K562 (cell line): ENCODE data around the gene FTO. TPM values are rescaled to one million over a fixed set of nuclear protein-coding genes. Genes with fewer than 3 reads are reported as not detected.

Experiments
- ATAC-seq: fragments of 200-7000 bp; cut with Tn5 transposase; 3 replicates; pipeline ENCODE4 v1.9.1; 2020; ENCODE audit warnings: moderate library complexity
- BruUV-seq: library from RNA; stranded (reverse); fragments of 400-500 nt; replicated peaks from 2 replicates; lab custom pipeline; 2021; lab: Mats Ljungman, UMichigan
- CTCF ChIA-PET: fragments of 300-600 bp; formaldehyde crosslinking; extraction: SDS; loops from one replicate; lab custom pipeline; 2021; ENCODE audit warnings: low intra/inter-chr PET ratio; lab: Yijun Ruan, JAX
- POLR2A ChIA-PET: fragments of 300-600, 350-650 bp; sonication (Branson Sonifier 250); formaldehyde crosslinking; extraction: SDS; loops from one replicate; lab custom pipeline; 2021; ENCODE audit warnings: antibody characterized with exemption, inconsistent platforms; lab: Yijun Ruan, JAX
- DNase-seq, 4 experiments: peaks; one replicate each; pipeline versions ENCODE4 v3.0.0 to v3.0.0-alpha.2; 2011 to 2018; ENCODE audit warnings: low spot score in 3 of 4, mixed read lengths in 3 of 4; ENCODE audit errors: extremely low read depth in 1 of 4
- FAIRE-seq: peaks from 2 replicates; lab custom pipeline; 2011; peaks lifted over from hg19 to GRCh38; lab: Jason Lieb, UNC
- H2AFZ ChIP-seq: 2 replicates; pipeline ENCODE4 v1.6.0; 2011; ENCODE audit warnings: low read depth, low read length, control low read depth, inconsistent platforms
- H3K27ac ChIP-seq: fragments of 200-600 bp; 3 replicates; pipeline ENCODE4 v1.8.0; 2011; ENCODE audit warnings: low read depth, mild to moderate bottlenecking, control low read depth, inconsistent platforms, low read length, moderate library complexity, mixed read lengths; ENCODE audit errors: extremely low read depth
- H3K27me3 ChIP-seq, 2 experiments: fragments of 300-600 bp in 1 of 2; 2 replicates in 1 of 2; 3 replicates in 1 of 2; pipeline versions ENCODE4 v1.6.0 to v1.8.0; 2011; ENCODE audit warnings: inconsistent platforms in 2 of 2, low read length in 2 of 2, mild to moderate bottlenecking in 1 of 2, mixed read lengths in 1 of 2, moderate library complexity in 1 of 2; ENCODE audit not compliant: control insufficient read depth in 2 of 2, insufficient read depth in 2 of 2
- H3K36me3 ChIP-seq: fragments of 300-600 bp; 3 replicates; pipeline ENCODE4 v1.8.0; 2011; ENCODE audit warnings: mild to moderate bottlenecking, low read length, inconsistent platforms; ENCODE audit not compliant: control insufficient read depth, insufficient read depth
- H3K4me1 ChIP-seq, 2 experiments: fragments of 200-600 bp in 1 of 2; replicated peaks in 1 of 2; 2 replicates in 1 of 2; 3 replicates in 1 of 2; pipeline versions ENCODE4 v1.5.1 to v1.8.0; 2011; ENCODE audit warnings: inconsistent platforms in 2 of 2, low read length in 2 of 2, mild to moderate bottlenecking in 1 of 2, mixed read lengths in 1 of 2, moderate library complexity in 1 of 2; ENCODE audit not compliant: control insufficient read depth in 2 of 2, insufficient read depth in 2 of 2
- H3K4me2 ChIP-seq: 2 replicates; pipeline ENCODE4 v1.6.1; 2011; ENCODE audit warnings: low read length, control low read depth, inconsistent platforms, mixed read lengths; ENCODE audit not compliant: insufficient read depth
- H3K4me3 ChIP-seq: fragments of 200-600 bp; sonication (generic), shearing (Covaris generic); 2 replicates; pipeline ENCODE4 v1.5.1; 2016; ENCODE audit warnings: control low read depth, inconsistent platforms
- H3K79me2 ChIP-seq: fragments of 200-600 bp; 3 replicates; pipeline ENCODE4 v1.8.0; 2011; ENCODE audit warnings: low read length, inconsistent platforms; ENCODE audit not compliant: control insufficient read depth, insufficient read depth
- H3K9ac ChIP-seq, 2 experiments: 2 replicates each; pipeline versions ENCODE4 v1.6.0 to v1.6.1; 2011; ENCODE audit warnings: low read depth in 2 of 2, low read length in 2 of 2, control low read depth in 1 of 2, inconsistent platforms in 1 of 2, mild to moderate bottlenecking in 1 of 2, mixed read lengths in 1 of 2; ENCODE audit not compliant: insufficient read depth in 1 of 2
- H3K9me1 ChIP-seq: one replicate; pipeline ENCODE4 v1.6.0; 2011; ENCODE audit warnings: inconsistent platforms, mild to moderate bottlenecking, low read length, moderate library complexity; ENCODE audit not compliant: control insufficient read depth, insufficient read depth
- H3K9me3 ChIP-seq: replicated peaks from 2 replicates; pipeline ENCODE4 v1.5.1; 2011; ENCODE audit warnings: low read depth, low read length, inconsistent platforms; ENCODE audit not compliant: control insufficient read depth, insufficient read depth
- H4K20me1 ChIP-seq: replicated peaks from 2 replicates; pipeline ENCODE4 v1.6.1; 2011; ENCODE audit warnings: low read length, inconsistent platforms, mixed read lengths; ENCODE audit not compliant: control insufficient read depth, insufficient read depth
- IFI16 ChIP-seq: fragments of 250-450 bp; sonication (Bioruptor Pico); IDR thresholded peaks from 2 replicates; pipeline ENCODE4 v2.1.2; 2022; ENCODE audit warnings: mild to moderate bottlenecking, inconsistent platforms
- KLF1 ChIP-seq: fragments of 450-650 bp; IDR thresholded peaks from 2 replicates; pipeline ENCODE4 v1.6.1; 2016; ENCODE audit warnings: missing genetic modification characterization, missing compliant biosample characterization
- LARP7 ChIP-seq: fragments of 450-650 bp; IDR thresholded peaks from 2 replicates; pipeline ENCODE4 v1.6.1; 2016
- PHB ChIP-seq: fragments of 250-450 bp; sonication (Bioruptor Pico); IDR thresholded peaks from 2 replicates; pipeline ENCODE4 v1.5.0; 2021
- SMAD1 ChIP-seq: fragments of 150-350 bp; IDR thresholded peaks from 2 replicates; pipeline ENCODE4 v1.6.1; 2014; ENCODE audit warnings: low read length, low read depth; ENCODE audit not compliant: partially characterized antibody
- YY1 ChIP-seq, 3 experiments: IDR thresholded peaks; 2 replicates each; pipeline ENCODE4 v1.6.1; 2011; ENCODE audit warnings: low read length in 2 of 3, mild to moderate bottlenecking in 2 of 3, moderate library complexity in 2 of 3, borderline replicate concordance in 1 of 3, control low read depth in 1 of 3, low read depth in 1 of 3; ENCODE audit not compliant: insufficient read depth in 3 of 3, insufficient replicate concordance in 2 of 3, control insufficient read depth in 1 of 3, insufficient read length in 1 of 3; ENCODE audit errors: extremely low read depth in 1 of 3
- WGBS: fragments of 100-300 bp; shearing (Covaris generic); methylation state at CpG from one replicate; pipeline ENCODE4 v1.1.6; 2016; ENCODE audit warnings: low coverage, mixed read lengths; ENCODE audit not compliant: insufficient coverage; ENCODE audit errors: missing lambda C conversion rate; 5-methylcytosine and 5-hydroxymethylcytosine counted together
- in situ Hi-C: fragments of 300-500 bp; cut with MboI; formaldehyde crosslinking; loops from 4 replicates; pipeline ENCODE4 v1.15.0; 2018; ENCODE audit warnings: inconsistent platforms, mixed read lengths
- intact Hi-C: fragments of 100-400 bp; cut with micrococcal nuclease; formaldehyde crosslinking; loops from 2 replicates; pipeline ENCODE4 v1.14.2; 2022
- polyA plus RNA-seq, 8 experiments: library from polyadenylated mRNA; depleted of rRNA in 4 of 8; stranded (reverse) in 5 of 8; unstranded in 3 of 8; fragments of >200 nt; fragmentation: Nextera tagmentation in 2 of 8; fragmentation: Illumina TruSeq in 1 of 8; extraction: Ambion mirVana in 2 of 8; extraction: Trizol in 1 of 8; gene quantifications; 2 replicates each; pipeline versions ENCODE4 v1.2.1 to v1.2.3, GENCODE V29; 2011 to 2014; ENCODE audit warnings: inconsistent platforms in 1 of 8, missing spikeins in 1 of 8
- total RNA-seq, 7 experiments: library from RNA; depleted of rRNA in 6 of 7; stranded (reverse); fragments of >200 nt in 6 of 7; fragmentation: Illumina TruSeq in 2 of 7; extraction: Trizol in 2 of 7; gene quantifications; 2 replicates each; pipeline versions ENCODE4 v1.2.1 to v1.2.3, GENCODE V29; 2011 to 2021; ENCODE audit warnings: low replicate concordance in 1 of 7
- TF ChIP-seq, protein P1 (sequence below): sonication (generic); formaldehyde crosslinking; IDR thresholded peaks from 2 replicates; pipeline ENCODE4 v1.8.1; 2023; ENCODE audit warnings: missing genetic modification reagents, mild to moderate bottlenecking, borderline replicate concordance

FTO gene
- total and polyA plus RNA-seq, 9 of the 15 experiments (the other 6 are each of a cell fraction or from before 2014, with no cell fraction given), result 11.3 to 27.7 (median 25.5) TPM

DNA sequence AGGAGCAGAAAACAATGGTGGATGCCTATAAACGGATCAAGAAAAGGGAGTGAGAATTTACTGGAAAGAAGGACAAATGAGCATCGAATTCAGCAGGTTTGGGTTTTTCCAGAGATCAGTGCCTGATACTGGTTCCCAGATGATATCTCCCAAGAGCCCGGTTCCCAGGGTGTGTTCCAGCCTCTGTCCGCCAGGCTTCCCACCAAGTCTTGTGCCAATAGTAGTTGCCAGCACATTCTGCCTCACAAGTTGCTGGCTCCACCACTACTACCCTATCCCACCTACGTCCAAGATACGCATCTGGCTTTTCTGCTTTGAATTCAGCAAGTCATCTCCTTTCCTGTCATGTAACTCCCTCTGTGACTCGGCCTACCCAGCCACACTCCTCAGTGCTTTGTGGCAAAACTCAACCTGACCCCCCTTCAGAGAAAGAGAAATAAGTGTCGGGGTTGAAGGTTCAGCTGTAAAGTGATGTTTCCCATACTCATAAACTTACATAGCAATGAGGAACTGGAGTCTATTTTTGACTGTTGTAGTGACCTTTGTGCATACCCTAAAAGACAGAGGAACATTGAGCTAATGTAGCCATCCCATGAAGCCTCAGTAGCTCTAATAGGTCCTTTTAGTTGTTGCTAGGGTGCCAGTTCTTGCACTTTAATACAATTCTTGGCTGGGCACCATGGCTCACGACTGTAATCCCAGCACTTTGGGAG, 305.7 kb downstream of the FTO start:
- 32% methylated on average over 9 of the region's 9 CpGs for WGBS
- H4K20me1 ChIP-seq, result no peaks in the 10 kb centered on the region
- H3K27me3 ChIP-seq, result no peaks in the 10 kb centered on the region
- DNase-seq, result no peak
- ATAC-seq, result no peak
- no TSS peak for BruUV-seq
- FAIRE-seq, result no peak
- intact Hi-C loops (no loop called here), in situ Hi-C loops (no loop called here)
- no peak for TF ChIP-seq KLF1 (tag)
- H3K9me1 ChIP-seq, result no peaks in the 10 kb centered on the region
- no peak overlapping the region for H3K9ac ChIP-seq
- no peaks in the 10 kb centered on the region; the same call in 1 of the 2 replicates for H3K9me3 ChIP-seq
- no peak overlapping the region for H3K27ac ChIP-seq
- H3K4me3 ChIP-seq, result no peak overlapping the region
- H3K4me2 ChIP-seq, result no peak overlapping the region
- ChIA-PET CTCF (no interaction called here), POLR2A (no interaction called here)
- no peaks in the 10 kb centered on the region for H3K4me1 ChIP-seq
- H2AFZ ChIP-seq, result no peak overlapping the region
- no peaks in the 10 kb centered on the region for H3K79me2 ChIP-seq
- no peaks in the 10 kb centered on the region for H3K36me3 ChIP-seq

DNA sequence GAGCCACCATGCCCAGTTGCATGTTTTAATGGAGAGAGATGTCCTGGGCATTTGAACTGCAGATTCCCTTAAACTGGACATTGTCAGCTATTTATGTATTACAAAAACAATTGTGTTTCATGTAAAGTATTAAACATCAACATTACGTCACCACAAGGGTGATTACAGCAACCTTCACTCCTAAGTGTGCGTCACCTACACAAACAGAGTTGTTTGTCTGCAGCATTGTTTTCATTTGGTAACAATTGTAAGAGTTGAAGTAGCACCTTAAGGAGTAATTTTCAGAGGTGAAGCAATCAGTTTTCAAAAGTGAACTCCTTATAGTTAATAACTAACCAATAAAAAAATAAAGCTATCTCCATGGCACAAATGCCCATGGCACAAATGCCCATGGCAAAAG, 311.2 kb downstream of the FTO start:
- Histone ChIP-seq H3K27me3 (no peaks in the 10 kb centered on the region), H3K9me1 (no peaks in the 10 kb centered on the region), H2AFZ (no peak overlapping the region), H3K9ac (no peak overlapping the region), H3K4me2 (no peak overlapping the region), H3K4me1 (no peaks in the 10 kb centered on the region), H3K79me2 (no peaks in the 10 kb centered on the region), H3K4me3 (no peak overlapping the region), H3K27ac (no peak overlapping the region), H3K9me3 (no peaks in the 10 kb centered on the region; the same call in 1 of the 2 replicates), H4K20me1 (no peaks in the 10 kb centered on the region), H3K36me3 (no peaks in the 10 kb centered on the region)
- in situ Hi-C loops (no loop called here), intact Hi-C loops (no loop called here)
- no TSS peak for BruUV-seq
- ATAC-seq, result no peak
- CTCF ChIA-PET, result no interaction called here
- WGBS, result 34% methylated on average over 2 of the region's 2 CpGs
- no peak for DNase-seq
- no peak for FAIRE-seq
- POLR2A ChIA-PET, result no interaction called here
- no peak for TF ChIP-seq SMAD1
- no peak for TF ChIP-seq LARP7
- TF ChIP-seq PHB, result no peak
- no peak for TF ChIP-seq IFI16 (CRISPR knock-in tag)
- TF ChIP-seq, protein P1, sequence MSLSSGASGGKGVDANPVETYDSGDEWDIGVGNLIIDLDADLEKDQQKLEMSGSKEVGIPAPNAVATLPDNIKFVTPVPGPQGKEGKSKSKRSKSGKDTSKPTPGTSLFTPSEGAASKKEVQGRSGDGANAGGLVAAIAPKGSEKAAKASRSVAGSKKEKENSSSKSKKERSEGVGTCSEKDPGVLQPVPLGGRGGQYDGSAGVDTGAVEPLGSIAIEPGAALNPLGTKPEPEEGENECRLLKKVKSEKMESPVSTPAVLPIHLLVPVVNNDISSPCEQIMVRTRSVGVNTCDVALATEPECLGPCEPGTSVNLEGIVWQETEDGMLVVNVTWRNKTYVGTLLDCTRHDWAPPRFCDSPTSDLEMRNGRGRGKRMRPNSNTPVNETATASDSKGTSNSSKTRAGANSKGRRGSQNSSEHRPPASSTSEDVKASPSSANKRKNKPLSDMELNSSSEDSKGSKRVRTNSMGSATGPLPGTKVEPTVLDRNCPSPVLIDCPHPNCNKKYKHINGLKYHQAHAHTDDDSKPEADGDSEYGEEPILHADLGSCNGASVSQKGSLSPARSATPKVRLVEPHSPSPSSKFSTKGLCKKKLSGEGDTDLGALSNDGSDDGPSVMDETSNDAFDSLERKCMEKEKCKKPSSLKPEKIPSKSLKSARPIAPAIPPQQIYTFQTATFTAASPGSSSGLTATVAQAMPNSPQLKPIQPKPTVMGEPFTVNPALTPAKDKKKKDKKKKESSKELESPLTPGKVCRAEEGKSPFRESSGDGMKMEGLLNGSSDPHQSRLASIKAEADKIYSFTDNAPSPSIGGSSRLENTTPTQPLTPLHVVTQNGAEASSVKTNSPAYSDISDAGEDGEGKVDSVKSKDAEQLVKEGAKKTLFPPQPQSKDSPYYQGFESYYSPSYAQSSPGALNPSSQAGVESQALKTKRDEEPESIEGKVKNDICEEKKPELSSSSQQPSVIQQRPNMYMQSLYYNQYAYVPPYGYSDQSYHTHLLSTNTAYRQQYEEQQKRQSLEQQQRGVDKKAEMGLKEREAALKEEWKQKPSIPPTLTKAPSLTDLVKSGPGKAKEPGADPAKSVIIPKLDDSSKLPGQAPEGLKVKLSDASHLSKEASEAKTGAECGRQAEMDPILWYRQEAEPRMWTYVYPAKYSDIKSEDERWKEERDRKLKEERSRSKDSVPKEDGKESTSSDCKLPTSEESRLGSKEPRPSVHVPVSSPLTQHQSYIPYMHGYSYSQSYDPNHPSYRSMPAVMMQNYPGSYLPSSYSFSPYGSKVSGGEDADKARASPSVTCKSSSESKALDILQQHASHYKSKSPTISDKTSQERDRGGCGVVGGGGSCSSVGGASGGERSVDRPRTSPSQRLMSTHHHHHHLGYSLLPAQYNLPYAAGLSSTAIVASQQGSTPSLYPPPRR, result no peak
- TF ChIP-seq YY1 (IDR thresholded peaks at IDR 0.05; ENCODE audit: borderline replicate concordance in 1 of 3, control insufficient read depth in 1 of 3, extremely low read depth in 1 of 3, insufficient read depth in 3 of 3, insufficient read length in 1 of 3, insufficient replicate concordance in 2 of 3, low read depth in 1 of 3, low read length in 2 of 3), result no peak
